HG03025 (cell line): ENCODE data around the gene GULP1.
A peak's percentile ranks its signal among the peaks of the same experiment; 100 is the strongest.
"Not testable (repeated sequence)": the region's sequence is repeated elsewhere in the genome, so short reads cannot be mapped to it uniquely, and the experiment has no call there.

ENCODE experiments used
- ATAC-seq: cut with Tn5 transposase; IDR thresholded peaks from one replicate; pipeline ENCODE4 v1.9.1; 2021; ENCODE audit warnings: mild to moderate bottlenecking, moderate library complexity; ENCODE audit not compliant: unreplicated experiment, low FRiP score

GULP1 gene

DNA sequence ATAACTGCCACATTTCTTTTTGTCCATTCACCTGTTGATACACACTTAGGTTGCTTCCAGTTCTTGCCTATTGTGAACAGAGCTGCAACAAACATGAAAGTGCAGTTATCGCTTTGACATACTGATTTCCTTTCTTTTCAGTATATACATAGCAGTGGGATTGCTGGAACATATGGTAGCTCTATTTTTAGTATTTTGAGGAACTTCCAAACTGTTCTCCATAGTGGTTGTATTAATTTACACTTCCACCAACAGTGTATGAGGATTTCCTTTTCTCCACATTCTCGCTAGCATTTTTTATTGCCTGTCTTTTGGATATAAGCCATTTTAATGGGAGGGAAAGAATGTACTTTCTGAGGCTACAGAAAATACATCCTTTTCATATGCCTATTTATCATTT is 167.4 kb downstream of the GULP1 start:
- no peak for ATAC-seq

- not testable (repeated sequence) for ATAC-seq
These were observed 174.4 kb downstream of the GULP1 start for GRCh38 chr2:188466078-188466477.

GRCh38 chr2:188466761-188467160 is 175.1 kb downstream of the GULP1 start:
- no peak for ATAC-seq

DNA sequence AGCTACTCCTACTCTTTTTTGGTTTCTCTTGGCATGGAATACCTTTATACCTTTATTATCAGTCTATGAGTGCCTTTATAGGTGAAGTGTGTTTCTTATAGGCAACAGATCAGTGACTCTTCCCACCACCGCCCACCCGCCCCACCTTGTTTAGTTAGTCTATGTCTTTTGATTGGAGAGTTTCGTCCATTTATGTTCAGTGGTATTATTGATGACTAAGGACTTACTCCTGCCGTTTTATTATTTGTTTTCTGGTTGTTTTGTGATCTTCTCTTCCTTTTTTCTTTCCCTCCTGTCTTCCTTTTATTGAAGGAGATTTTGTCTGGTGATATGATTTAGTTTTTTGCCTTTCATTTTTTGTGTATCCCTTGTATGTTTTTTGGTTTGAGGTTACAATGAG is 179.5 kb downstream of the GULP1 start:
- no peak for ATAC-seq

GRCh38 chr2:188473306-188473705 is 181.6 kb downstream of the GULP1 start:
- ATAC-seq: no peak

- ATAC-seq: no peak
These were observed 182.6 kb downstream of the GULP1 start for GRCh38 chr2:188474316-188474715.

- no peak for ATAC-seq
These were observed 184.3 kb downstream of the GULP1 start for GRCh38 chr2:188475945-188476344.

DNA sequence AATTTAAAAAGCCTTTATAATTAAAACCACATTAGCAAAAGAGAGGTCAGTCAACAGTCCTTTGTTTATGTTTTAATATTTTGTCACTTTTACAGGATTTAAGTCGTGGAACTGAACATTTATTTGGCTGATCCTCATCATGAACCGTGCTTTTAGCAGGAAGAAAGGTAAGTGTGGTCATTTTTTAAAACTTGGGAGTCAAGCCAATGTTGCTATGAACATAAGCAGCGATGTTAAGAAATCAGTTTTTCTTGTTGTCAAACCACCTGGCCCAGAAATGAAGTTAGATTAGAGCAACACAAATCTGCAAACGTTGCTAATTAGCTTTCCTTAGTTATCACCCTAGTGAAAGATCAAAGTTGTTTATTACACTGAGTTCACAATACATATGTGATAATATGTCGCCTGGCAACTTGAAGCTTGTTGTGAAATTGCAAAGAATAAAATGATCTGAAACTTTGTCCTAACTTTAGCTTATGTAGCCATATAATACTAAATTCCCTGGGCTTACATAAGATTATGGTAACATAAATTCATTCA is 186.0 kb downstream of the GULP1 start:
- no peak for ATAC-seq

GRCh38 chr2:188478724-188479123 is 187.1 kb downstream of the GULP1 start:
- peak; percentile 97 for ATAC-seq

DNA sequence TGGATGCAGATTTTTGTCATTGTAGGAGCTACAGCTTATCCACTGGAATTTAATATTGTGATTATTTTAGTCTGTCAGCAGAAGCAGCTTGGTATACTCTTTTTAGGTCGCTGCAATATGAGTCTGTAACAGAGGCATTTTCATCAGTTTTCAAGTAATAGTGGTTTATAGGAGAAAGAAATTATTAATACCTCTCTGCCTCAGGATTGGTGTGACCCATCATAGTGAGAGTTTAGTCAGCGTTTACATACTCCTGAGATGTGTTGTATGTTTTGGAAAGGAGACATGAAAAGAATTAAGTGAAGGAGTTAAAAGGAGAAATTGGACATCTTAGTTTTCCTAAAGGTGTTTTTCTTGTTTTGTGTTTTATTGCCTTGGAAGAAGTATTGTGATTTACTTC is 189.8 kb downstream of the GULP1 start:
- ATAC-seq: no peak

DNA sequence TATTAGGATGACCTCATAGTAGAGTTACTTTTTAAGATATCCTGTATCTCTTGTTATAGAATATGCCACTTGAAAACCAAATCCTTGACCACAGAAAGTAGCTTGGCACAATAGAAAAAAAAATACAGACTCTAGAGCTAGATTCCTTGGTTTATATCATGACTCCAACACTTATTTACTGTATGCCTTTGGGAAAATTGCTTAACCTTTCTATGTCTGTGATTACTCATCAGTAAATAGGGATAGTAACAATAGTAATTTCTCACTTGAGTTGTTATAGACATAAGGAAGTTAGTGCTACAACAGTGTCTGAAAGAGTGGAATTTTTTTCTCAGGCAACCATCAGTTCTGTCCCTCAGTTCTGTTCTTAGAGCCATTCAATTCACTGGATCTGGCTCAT is 193.8 kb downstream of the GULP1 start:
- ATAC-seq: no peak

- ATAC-seq: no peak
These were observed 201.1 kb downstream of the GULP1 start for GRCh38 chr2:188492751-188493150.

DNA sequence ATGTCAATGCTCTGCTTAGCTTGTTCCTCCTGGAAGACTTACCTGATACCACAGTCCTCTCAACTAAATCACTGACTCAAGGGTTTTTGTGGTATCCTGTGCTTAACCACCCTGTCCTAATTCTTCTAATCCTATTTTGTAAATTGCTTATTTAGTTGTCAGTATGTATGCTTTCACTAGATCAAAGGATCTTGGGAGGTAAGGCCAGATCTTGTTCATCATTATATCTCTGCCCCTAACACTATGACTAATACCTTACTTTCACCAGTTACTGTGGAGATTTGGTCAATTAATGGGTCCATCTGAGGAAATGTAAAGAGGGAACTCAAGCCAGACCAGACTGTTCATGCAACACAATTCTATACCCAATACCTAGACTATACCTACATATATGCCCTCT is 203.2 kb downstream of the GULP1 start:
- no peak for ATAC-seq

DNA sequence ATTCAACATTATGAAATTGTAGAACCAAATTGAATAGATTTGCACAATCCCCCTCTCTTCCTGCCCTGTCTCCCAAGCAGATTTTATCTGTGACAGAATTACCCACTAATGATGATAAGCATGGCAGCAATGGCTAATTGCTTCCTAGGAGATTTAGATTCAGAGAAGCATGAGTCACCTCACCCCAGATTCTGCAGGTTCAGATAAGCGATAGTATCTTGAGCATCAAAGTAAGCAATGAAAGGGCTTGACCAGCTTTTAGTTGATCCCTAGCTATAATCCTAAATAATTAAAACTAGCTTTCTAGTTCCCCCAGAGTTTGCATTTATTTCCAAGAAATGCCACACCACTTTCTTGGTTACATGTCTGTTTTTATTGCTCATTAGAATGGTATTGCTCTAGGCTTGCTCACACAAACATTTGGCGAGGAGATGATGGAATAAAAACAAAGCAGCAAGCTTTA is 204.3 kb downstream of the GULP1 start:
- no peak for ATAC-seq

DNA sequence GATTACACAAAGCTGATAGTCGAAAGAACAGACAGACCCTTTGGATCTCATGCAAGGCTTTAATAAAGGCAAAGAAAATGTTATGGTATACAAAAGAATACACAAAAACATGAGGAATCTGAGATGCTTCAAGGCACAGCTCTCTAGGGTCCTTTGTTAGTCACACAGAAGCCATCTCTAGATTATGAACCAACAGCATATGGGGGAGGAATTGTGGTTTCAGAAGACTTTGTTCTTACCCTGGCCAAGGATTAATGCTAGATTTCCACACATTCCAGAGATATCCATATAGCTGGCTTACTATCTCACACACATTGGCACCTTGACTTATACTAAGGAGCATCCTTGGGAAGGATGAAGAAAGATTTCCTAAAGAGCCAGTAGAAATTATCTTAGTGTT is 206.1 kb downstream of the GULP1 start:
- ATAC-seq: no peak

- ATAC-seq: no peak
These were observed 212.3 kb downstream of the GULP1 start for GRCh38 chr2:188503975-188504374.

DNA sequence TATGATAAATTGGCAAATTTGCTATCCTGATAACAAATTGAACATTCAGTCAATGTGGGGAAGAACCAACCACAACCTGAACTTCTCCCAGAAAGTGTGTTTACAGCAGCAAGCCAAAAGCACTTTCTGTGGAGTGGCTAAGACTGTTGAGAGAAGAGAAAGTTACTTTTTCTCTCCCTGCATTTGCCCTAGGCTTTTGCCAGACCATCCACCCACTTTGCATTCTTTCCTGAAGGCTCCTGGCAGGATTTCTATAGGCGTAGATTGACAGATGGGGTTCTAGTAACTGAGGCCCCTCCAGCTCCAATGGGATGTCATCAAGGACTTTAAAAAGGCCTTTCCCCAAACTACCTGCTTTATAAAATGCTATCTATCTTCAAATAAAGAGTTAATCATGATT is 215.2 kb downstream of the GULP1 start:
- ATAC-seq: no peak

DNA sequence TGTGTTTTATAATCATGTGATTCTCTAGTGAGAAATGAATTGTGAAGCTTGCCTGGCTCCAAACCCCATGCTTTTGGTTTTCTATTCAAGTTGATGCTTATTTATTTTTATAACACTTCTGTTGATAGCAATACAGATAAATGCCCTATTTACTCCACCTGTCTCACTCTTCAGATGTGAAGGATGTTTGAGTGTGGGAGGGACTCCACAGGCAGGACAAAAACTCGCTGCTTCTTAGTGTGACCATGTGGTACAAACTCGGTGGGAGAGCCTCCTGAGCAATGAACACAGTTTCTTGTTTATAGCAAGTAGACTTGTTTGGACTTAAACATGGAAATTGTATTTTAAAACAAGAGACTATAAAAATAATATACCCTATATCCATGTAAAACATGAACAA is 219.7 kb downstream of the GULP1 start:
- no peak for ATAC-seq

- ATAC-seq: no peak
These were observed 220.8 kb downstream of the GULP1 start for GRCh38 chr2:188512456-188512855.

DNA sequence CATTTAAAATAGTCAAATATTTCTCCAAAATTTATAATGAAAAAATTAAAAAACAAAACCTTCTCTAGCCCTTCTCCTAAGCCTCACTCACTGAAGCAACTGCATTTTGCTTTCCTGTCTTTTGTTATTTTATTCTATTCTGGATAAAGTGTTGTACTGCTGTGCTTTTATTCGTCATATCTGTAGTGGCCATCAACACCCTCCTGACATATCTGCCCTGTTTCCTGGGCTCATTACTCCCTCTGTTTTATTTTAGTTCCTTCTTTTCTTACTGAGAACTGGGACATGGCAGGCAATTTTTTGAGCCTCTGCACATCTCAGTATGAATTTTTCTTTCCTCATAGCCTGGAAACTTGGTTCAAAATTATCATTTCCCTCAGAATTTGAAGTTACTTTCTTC is 224.2 kb downstream of the GULP1 start:
- ATAC-seq: no peak

GRCh38 chr2:188517549-188518215 is 226.0 kb downstream of the GULP1 start:
- no peak for ATAC-seq

- no peak for ATAC-seq
These were observed 226.7 kb downstream of the GULP1 start for GRCh38 chr2:188518381-188518780.

GRCh38 chr2:188519136-188519535 is 227.5 kb downstream of the GULP1 start:
- no peak for ATAC-seq
